GM20431 (cell line): Measurements from ENCODE around the gene CDC5L.

Source experiments
- in situ Hi-C: fragments of 300-500 bp; cut with MseI, MboI; formaldehyde crosslinking; loops from one replicate; pipeline ENCODE4 v1.15.0; 2020; ENCODE audit warnings: low sequenced_read_pairs; ENCODE audit not compliant: unreplicated experiment

CDC5L gene

DNA sequence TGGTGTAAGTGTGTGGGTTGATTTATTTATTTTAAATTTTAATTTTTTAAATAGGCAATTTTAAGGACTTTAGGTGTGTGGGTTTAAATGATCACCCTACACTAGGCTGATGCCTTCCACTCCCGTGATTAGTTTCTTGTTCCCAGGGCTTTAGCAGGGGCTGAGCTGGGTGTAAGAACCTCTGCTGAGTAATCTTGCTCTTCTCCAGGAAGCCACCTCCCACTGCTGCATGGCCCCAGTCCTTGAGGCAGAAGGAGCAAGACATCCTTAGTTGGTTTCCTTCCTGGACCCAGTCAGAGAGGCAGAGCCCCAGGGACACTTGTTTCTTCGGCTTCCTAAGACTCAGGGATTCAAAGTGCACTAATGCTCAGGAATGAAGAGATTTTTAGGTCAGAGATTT lies 19.8 kb upstream of the CDC5L start:
- in situ Hi-C loops, result no loop called here

DNA sequence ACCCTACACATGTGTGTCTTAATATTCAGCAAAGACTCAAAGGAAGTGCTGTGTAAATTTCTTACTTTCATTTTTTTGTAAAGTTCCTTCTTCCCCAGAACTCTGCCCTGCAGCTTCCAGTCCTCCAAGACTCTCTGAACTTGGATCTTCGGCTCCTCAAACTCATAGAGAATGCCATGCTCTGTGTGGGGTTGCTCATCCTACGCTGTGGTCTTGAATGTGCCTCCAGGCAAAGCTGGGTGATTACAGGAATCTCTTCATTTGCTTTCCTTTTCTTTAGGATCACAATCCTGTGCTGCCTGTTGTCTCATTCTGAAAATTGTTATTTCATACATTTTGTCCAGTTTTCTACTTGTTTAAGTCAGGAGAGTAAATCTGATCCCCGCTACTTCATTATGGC lies 14.5 kb upstream of the CDC5L start:
- in situ Hi-C loops, result no loop called here

DNA sequence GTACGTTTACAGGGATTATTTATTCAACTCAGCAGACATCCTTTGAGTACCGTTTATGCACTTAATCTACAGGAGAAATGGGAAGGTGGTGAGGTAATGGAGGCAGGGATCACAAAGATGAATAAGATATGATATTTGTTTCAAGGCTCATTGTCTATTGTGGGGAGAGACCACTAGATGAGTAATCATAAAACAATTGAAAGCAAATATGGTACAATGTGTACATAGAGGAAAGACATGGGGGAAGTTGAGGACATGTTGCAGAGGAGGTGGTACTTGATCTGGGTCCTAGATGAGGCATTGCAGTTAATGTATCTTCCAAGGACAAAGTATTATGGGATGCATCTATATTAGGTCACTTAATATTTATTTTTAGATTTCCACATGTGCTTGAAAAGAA lies 13.7 kb upstream of the CDC5L start:
- in situ Hi-C loops, result no loop called here

DNA sequence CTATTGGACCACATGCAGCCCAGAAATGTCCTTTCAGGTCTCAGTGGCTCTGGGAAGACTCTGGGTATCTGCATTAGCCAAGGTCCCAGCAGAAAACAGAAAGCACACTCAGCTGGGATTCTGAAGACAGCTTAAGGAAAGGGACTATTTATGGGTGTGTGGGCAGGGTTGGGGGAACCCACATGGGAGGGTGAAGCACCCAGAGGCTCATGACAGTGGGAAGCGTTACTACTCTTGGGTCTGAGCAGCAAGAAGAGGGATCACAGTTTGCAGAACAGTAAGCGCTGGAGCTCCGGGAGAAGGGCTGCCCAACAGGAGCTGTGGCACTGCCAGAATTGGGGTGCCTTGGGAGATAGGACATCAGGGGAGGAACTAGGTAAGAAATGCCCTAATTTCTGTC lies 12.4 kb upstream of the CDC5L start:
- in situ Hi-C loops, result no loop called here

DNA sequence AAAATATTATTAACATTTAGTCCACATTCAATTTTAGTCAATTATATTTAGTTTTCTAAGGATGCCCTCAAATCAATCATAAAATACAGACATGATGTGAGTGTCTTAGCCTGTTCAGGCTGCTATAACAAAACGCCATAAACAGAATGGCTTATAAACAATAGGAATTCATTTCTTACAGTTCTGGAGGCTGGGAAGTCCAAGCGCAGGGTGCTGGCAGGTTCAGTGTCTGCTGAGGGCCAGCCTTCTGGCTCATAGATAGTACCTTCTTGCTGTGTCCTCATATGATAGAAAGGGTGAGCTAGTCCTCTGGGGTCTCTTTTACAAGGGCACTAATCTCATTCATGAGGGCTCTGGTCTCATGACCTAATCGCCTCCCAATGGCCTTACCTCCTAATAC lies 10.0 kb upstream of the CDC5L start:
- in situ Hi-C loops, result no loop called here

DNA sequence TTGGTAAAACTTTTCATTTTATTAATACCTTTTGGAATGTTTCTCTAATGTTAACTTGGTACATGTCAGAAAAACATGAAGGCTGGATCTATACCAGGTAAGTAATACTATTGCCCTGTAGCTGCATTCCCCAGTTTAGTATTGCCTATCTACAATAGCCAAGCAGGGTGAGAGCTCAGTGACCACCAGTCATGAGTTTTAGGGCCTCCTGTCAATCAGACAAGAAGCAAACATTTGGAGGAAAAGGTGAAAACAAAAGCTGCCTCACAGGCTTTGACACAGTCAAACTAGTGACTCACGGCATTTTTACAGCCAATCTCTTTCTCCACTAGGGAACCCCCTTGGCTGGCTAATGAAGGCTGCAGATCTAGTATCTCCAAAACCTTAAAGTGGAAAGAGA lies 9.5 kb upstream of the CDC5L start:
- in situ Hi-C loops, result no loop called here

DNA sequence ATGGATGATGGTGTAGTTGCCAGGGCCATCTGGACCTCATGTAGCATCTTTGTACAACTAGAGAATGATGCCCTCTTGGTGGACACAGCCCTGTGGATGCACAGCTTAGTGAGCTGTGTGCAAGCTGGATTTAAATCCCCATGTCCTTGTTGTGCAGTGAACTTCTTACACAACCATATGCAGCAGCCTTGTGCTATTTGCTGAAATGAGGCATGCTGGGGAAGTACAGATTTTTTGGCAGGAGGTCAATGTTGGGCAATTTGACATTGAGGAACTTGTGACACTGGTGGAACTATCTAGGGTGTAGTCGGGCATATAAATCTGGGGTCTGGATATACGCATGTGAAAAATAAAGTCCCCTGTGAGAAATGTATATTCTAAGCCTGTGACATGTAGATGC lies 5.8 kb upstream of the CDC5L start:
- in situ Hi-C loops, result no loop called here

DNA sequence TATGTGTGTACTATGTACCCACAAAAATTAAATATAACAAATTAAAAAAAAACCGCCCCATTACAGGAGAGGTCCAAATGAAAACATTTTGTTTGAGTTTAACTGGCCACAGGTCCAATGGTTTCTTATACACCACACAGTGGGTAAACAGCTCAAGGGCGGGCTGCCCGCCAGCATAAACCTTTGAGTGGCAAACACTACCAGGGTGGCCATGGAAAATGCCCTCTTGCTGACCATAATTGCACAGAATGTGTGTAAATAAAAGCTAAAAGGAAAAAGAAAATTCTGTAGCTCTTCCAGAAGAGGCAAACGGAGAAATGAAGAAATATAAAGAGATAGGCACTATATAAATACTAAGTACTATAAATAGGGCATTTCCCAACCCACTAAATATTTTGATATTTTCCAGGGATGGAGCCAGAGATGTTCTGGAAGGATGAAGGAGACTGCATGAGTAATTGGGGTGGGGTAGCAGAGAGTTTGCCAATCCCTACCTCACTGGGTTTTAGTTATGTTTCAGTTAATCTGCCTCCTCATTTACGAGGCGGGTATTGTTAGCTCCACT lies 1.1 kb upstream of the CDC5L start:
- in situ Hi-C loops, result no loop called here

DNA sequence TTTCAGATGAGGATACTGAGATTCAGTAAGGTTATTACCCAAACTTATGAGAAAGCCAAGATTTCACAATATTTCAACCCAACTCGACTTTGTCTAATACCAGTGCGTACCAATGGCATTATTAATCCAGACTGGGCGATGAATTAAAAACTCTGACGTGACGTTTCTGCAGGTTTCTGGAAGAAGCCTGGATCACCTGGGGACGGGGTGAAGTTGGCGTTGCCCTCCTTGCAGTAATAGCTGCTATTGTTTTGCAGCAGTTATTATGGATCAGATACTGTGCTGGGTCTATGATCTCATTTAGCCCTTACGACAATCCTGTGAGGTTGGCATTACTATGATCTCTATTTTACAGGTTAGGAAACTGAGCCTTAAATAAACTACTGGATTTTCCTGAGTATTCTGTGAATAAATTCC lies 569 bp upstream of the CDC5L start:
- in situ Hi-C loops, result no loop called here

DNA sequence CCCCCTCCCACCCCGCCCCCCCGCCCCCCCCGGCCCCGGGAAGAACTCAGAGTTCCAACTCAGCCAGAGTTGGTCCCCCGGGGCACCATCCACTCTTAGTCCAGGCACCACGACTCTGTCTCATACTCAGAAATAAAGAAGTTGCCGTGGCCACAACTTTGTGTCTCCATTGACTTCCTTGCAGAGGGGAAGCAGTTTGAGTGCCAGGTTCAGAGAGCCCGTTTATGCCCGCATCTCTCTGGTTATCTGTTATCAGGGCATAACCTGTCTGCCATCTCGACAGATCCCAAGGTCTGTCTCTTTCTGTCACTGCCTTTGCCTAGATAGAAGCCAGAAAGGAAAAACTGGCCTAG lies 605 bp downstream of the CDC5L start:
- in situ Hi-C loops, result no loop called here

DNA sequence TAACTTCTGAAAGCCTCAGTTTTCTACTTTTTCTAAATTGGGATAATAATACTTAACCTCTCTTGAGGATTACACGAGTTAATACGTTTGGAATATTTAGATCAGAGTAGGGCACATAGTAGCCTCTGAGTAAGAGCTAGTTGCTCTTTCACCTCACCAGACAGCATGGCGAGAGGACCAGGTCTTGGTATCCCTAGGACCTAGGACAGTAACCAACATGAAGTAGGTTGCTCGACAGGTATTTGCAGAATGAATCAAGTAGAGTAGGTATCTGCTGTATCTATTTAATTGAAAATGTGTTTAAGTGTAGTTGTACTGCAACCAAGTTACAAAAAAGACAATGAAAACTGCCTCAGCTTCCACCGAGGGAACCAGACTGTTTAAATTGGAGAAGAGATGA lies 1.4 kb downstream of the CDC5L start:
- in situ Hi-C loops, result no loop called here

DNA sequence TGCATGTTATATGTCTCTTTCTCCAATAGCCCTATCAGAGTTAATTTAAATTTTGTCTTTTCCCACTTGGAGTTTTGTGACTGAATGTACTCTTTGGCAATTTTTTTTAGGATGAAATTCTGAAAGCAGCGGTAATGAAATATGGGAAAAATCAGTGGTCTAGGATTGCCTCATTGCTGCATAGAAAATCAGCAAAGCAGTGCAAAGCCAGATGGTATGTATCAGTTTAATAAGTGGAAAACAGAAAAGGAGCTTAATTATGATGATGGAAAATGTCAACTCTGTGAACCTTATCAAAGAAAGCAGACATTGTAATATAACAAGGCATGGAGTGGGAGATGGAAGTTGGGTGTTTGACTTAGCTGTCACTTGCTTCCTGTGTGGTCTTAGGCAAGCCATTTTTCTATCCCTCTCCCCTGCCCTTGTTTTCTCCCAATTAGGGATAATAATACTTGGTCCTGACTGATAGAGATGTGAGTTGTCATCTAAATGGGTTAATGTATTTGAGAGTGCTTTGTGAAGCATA lies 2.7 kb downstream of the CDC5L start:
- in situ Hi-C loops, result no loop called here

DNA sequence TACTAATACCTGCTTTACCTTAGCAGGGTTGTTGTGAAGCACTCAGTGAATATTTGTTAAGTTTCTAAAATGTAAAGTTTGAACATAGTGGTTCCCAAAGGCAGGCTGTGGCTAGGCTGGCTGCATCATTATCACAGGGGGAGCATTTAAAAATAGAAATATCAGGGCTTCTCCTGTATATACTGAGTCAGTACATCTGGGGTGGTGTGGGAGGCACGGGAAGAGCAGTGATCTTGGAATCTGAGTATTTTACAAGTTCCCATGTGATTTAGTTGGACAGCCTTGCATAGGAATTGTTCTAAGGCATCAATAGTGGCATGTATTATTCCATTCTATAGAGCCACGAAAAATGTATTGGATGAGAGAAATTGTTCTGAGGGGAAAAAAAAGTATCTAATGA lies 8.0 kb downstream of the CDC5L start:
- in situ Hi-C loops, result no loop called here

DNA sequence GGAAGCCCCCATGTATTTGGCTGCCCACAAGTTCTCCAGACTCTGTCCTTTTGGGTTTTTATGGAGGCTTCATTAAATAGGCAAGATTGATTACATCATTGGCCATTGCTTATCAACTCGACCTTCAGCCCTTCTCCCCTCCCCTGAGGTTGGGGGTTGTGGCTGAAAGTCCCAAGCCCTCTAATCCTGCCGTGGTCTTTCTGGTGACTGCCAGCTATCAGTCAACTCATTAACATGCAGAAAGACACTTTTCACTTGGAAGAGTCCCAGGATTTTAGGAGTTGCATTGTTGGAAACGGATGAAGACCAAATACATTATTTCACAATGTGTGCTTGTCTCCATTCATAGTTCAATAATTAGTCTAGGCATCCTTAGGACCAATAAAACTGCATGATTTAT lies 9.5 kb downstream of the CDC5L start:
- in situ Hi-C loops, result no loop called here

DNA sequence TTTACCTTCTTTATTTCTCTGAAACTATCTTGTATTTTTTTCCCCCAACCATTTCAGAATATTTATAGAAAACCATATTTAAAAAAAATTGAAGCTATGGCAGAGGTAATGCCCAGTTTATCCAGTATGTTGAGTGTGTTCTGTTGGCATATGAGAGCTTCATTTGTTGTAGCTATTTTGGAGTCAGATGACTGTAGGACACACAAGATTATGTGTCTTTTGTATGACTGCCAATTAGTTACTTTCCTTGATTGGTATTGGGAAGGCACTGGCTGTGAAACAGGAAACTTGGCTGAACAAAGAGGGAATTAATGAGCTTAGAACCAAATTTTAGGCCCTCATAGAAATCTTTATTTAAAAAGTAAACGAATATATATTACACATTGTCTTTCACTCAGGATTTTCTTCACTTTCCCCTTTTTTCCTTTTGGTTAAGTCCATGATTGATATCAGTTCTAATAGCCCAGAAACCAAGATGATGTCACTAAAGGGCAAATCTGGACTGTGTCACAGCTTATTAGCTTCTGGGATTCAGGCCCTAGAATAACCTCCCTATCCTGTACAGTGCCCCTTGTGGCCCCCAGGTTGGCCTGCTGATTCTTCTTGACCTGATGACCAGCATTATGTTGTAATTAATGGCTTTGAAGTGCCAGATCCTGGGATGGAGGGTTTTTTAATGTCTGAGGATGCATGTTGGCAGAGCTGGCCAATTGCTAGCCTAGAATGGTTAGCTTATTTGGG lies 10.1 kb downstream of the CDC5L start:
- in situ Hi-C loops, result no loop called here

DNA sequence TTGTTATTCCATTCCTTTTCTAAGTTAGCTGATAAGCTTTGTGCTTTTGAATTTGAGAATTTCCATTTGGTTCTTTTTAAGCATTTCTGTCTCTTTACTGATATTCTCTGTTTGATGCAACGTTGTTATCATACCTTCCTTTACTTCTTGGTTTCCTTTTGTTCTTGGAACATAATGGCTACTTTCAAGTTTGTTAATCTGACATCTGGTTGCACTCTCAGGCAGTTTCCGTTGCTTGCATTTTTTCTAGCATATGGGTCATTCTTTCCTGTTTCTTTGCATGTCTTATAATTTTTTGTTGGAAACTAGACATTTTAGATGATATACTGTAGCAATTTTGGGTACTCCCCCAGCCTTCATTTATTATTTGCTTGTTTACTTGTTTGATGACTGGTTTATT lies 12.5 kb downstream of the CDC5L start:
- in situ Hi-C loops, result no loop called here

DNA sequence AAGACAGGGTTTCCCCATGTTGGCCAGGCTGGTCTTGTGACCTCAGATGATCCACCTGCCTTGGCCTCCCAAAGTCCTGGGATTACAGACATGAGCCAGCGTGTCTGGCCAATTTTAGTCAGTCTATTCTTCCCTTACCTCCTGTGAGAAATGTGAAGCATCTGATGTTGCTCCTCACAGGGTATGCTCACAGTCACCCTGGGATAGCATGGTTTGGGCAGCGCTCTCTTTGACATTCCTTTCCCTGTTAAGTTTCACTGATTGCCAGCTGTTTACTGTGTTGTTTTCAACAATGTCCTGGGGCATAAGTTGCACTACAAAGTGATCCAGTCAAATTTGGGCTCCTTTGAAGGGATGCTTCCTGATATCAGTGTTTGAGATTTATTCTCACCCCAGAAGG lies 13.1 kb downstream of the CDC5L start:
- in situ Hi-C loops, result no loop called here

DNA sequence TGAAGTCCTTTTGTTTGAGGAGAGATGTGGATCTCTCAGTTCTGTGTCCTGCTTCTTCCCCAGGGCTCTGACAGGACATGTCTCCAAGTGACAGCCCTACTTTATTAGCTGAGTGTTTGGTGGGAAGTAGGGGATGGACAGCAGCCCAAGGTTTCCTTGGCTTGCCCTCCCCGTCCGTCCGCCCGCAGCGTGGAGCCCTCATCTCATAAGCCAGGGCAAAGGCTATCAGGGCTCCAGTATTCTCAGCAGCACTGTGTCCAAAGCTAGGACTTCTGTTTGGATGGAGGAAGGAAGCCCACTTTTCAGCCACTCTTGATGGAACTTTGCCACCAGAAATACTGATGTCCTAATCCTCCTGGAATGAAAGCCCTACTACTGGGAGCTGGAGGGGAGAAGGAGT lies 13.6 kb downstream of the CDC5L start:
- in situ Hi-C loops, result no loop called here

DNA sequence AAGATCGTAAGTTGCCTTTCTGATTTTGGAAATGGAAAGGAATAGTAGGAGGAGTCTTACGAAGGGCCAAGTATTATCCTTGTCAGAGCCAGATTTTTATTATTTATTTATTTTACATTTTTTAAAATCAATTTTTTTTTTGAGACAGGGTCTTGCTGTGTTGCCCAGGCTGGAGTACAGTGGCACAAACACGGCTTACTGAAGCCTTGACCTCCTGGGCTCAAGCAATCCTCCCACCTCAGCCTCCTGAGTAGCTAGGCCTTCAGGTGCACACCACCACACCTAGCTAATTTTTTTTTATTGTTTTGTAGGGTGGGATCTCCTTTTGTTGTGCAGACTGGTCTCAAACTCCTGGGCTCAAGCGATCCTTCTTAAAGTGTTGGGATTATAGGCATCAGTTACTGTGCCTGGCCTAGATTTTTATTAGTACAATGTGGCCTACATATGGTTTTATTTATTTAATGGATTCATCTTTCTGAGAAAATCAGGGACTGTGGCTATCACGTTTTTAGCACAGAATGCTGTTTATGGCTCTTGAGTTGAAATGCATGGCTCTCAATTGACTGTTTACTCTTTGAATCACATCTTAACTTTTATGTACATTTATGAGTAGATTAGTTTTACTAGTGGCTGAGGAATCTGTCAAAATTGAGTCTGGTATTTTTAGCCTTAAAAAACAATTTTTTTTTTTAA lies 16.7 kb downstream of the CDC5L start:
- in situ Hi-C loops, result no loop called here

DNA sequence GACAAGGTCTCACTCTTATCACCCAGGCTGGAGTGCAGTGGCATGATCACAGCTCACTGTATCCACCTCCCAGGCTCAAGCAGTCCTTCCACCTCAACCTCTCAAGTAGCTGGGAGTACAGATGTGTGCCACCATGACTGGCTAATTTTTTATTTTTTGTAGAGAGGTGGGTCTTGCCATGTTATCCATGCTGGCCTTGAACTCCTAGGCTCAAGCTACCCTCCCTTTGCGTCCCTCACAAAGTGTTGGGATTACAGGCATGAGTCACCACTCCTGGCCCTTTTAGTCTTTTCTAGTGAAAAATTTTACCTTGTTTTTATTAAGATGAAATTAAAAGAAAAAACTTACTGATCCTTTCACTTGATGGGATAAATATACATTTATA lies 17.2 kb downstream of the CDC5L start:
- in situ Hi-C loops, result no loop called here

DNA sequence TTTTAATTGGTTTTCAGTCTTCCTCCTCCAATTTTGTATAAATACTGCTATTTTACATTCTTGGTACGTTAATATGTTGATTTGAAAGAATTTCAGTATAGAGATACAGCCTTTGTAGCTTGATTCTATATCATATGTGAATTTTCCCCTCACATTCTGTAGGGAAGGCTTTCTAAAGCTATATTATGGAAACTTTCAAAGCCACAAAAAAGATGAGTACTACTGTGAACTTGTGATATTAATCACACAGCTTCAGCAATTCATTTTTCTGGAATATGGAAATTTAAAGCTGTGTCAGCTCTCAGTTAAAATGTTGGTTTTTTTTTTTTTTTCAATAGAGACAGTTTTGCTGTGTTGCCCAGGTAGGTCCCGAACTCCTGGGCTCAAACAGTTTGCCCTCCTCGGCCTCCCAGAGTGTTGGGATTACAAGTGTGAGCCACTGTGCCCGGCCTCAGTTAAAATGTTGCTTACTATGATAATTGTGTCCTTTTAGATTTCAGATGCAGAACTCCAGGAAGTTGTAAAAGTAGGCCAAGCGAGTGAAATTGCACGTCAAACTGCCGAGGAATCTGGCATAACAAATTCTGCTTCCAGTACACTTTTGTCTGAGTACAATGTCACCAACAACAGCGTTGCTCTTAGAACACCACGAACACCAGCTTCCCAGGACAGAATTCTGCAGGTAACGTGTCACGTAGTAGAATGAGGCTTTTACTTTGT lies 20.6 kb downstream of the CDC5L start:
- in situ Hi-C loops, result no loop called here
